Testis (tissue), 3 donors: ENCODE results near the gene FUT3. TPM values are rescaled to one million over a fixed set of nuclear protein-coding genes. Genes with fewer than 3 reads are reported as not detected.

ENCODE experiments used
- DNase-seq: peaks from one replicate; pipeline ENCODE4 v3.0.0-alpha.2; 2019
- H3K27ac ChIP-seq, 2 donors: fragments of 200-600 bp; sonication (generic); one replicate each; pipeline ENCODE4 v1.5.1; 2019
- H3K27me3 ChIP-seq: fragments of 200-600 bp; sonication (generic); one replicate; pipeline ENCODE4 v1.5.1; 2019
- H3K36me3 ChIP-seq: fragments of 200-600 bp; sonication (generic); one replicate; pipeline ENCODE4 v1.5.1; 2017; ENCODE audit warnings: low read depth; ENCODE audit errors: missing control alignments
- H3K4me1 ChIP-seq: fragments of 200-600 bp; sonication (generic); one replicate; pipeline ENCODE4 v1.5.1; 2019
- H3K4me3 ChIP-seq, 2 donors: fragments of 200-600 bp; sonication (generic); one replicate each; pipeline ENCODE4 v1.5.1; 2017 to 2019
- H3K9me3 ChIP-seq: fragments of 200-600 bp; sonication (generic); one replicate; pipeline ENCODE4 v1.5.1; 2017
- CTCF ChIP-seq, 3 experiments: fragments of 450-650 bp in 2 of 3; fragments of 200-600 bp in 1 of 3; sonication (generic) in 1 of 3; IDR thresholded peaks; one replicate each; pipeline ENCODE4 v1.5.1; 2016 to 2019; ENCODE audit warnings: antibody characterized with exemption in 3 of 3, mild to moderate bottlenecking in 2 of 3, moderate library complexity in 1 of 3
- POLR2A ChIP-seq: fragments of 450-650 bp; IDR thresholded peaks from one replicate; pipeline ENCODE4 v1.6.1; 2017; ENCODE audit warnings: antibody characterized with exemption, mild to moderate bottlenecking, moderate library complexity
- WGBS, 2 donors: methylation state at CpG; one replicate each; pipeline ENCODE4 v1.1.5; 2018; 5-methylcytosine and 5-hydroxymethylcytosine counted together
- intact Hi-C: fragments of 100-400 bp; cut with DNase I; formaldehyde crosslinking; loops from one replicate; pipeline ENCODE4 v1.15.1; 2023; ENCODE audit warnings: low total_unique reads
- polyA plus RNA-seq: library from polyadenylated mRNA; stranded (reverse); fragments of 350-450 nt; fragmentation: Illumina TruSeq; extraction: RNeasy Lipid Tissue Mini Kit (QIAGEN cat#74804); gene quantifications from one replicate; pipeline ENCODE4 v1.2.3, GENCODE V29; 2014; ENCODE audit warnings: low read depth, low replicate concordance; ENCODE audit not compliant: insufficient read depth
- total RNA-seq, 2 donors: library from RNA; depleted of rRNA; stranded (reverse); fragments of >200 nt; gene quantifications; one replicate each; pipeline ENCODE4 v1.2.3, GENCODE V29; 2016

FUT3 gene
- total and polyA plus RNA-seq, 3 donors from 2014 or later = 1.1 to 4.4 (median 3.5) TPM

- H3K4me3 ChIP-seq = peak overlapping the region in 1 of 2 donors; percentile 27
- DNase-seq = peak; percentile 89
- H3K36me3 ChIP-seq = no peaks in the 10 kb centered on the region
- no peak overlapping the region for H3K27ac ChIP-seq
- no peak for TF ChIP-seq POLR2A
- TF ChIP-seq CTCF (IDR thresholded peaks at IDR 0.05) = peak; percentile 67 to 81 (median 77)
- peaks cover 42% of the 10 kb centered on the region for H3K4me1 ChIP-seq
- no peaks in the 10 kb centered on the region for H3K27me3 ChIP-seq
- H3K9me3 ChIP-seq = no peaks in the 10 kb centered on the region
- WGBS, 2 donors = 1 to 4% methylated on average over 13 to 36 of the region's 54 CpGs
- intact Hi-C loops = no loop called here
Measured at GRCh38 chr19:5803752-5804515, 47.3 kb downstream of the FUT3 start.

DNA sequence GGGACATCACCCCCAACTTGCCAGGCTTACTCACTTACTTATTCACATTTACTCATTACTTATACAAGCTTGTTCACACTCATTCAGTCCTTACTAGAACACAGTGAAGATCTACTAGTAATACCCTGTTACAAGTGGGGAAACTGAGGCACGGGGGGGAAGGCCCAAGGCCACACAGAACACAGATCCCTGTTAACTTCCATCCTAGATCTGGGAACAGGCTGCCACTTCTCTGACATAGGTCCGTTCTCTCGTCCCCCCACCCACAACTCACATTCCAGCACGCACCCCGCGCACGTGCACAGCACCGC is 47.9 kb downstream of the FUT3 start:
- TF ChIP-seq CTCF (IDR thresholded peaks at IDR 0.05) (no peak), POLR2A (no peak)
- Histone ChIP-seq H3K27me3 (no peaks in the 10 kb centered on the region), H3K4me3 (peak overlapping the region in 1 of 2 donors; percentile 27), H3K4me1 (peaks cover 47% of the 10 kb centered on the region), H3K36me3 (no peaks in the 10 kb centered on the region), H3K27ac (no peak overlapping the region), H3K9me3 (no peaks in the 10 kb centered on the region)
- 1 to 3% methylated on average over 8 of the region's 8 CpGs for WGBS, 2 donors
- DNase-seq = no peak
- intact Hi-C loops = no loop called here

GRCh38 chr19:5801796-5802619 is 49.2 kb downstream of the FUT3 start:
- DNase-seq = peak; percentile 58
- TF ChIP-seq CTCF (IDR thresholded peaks at IDR 0.05) (no peak), POLR2A (no peak)
- 15 to 16% methylated on average over 13 to 32 of the region's 33 CpGs for WGBS, 2 donors

GRCh38 chr19:5800361-5801270 is 50.6 kb downstream of the FUT3 start:
- no peak for TF ChIP-seq POLR2A
- TF ChIP-seq CTCF (IDR thresholded peaks at IDR 0.05) = no peak
- intact Hi-C loops = no loop called here
- WGBS, 2 donors = 40 to 42% methylated on average over 9 to 15 of the region's 17 CpGs

More at GRCh38 chr19:5801796-5802619, 49.2 kb downstream of the FUT3 start:
- intact Hi-C loops = no loop called here
- no peak overlapping the region for H3K4me3 ChIP-seq
- H3K4me1 ChIP-seq = peaks cover 47% of the 10 kb centered on the region
- no peaks in the 10 kb centered on the region for H3K9me3 ChIP-seq
- no peaks in the 10 kb centered on the region for H3K27me3 ChIP-seq
- H3K27ac ChIP-seq = no peak overlapping the region
- no peaks in the 10 kb centered on the region for H3K36me3 ChIP-seq

More at GRCh38 chr19:5800361-5801270, 50.6 kb downstream of the FUT3 start:
- Histone ChIP-seq H3K4me3 (no peak overlapping the region), H3K36me3 (no peaks in the 10 kb centered on the region), H3K27me3 (no peaks in the 10 kb centered on the region), H3K4me1 (peaks cover 47% of the 10 kb centered on the region), H3K9me3 (no peaks in the 10 kb centered on the region), H3K27ac (no peak overlapping the region)
- DNase-seq = no peak
